Neural progenitor cell (in vitro differentiated cells): ENCODE results near the gene ADCY5. TPM values are rescaled to one million over a fixed set of nuclear protein-coding genes. Genes with fewer than 3 reads are reported as not detected.

ENCODE experiments used
- DNase-seq: peaks from one replicate; pipeline ENCODE4 v3.0.0-alpha.2; 2016; ENCODE audit warnings: low spot score
- H2AFZ ChIP-seq: fragments of 200-600 bp; sonication (generic); replicated peaks from 2 replicates; pipeline ENCODE4 v1.6.1; 2016; ENCODE audit warnings: antibody characterized with exemption
- H3F3A ChIP-seq: fragments of 200-600 bp; sonication (generic); 2 replicates; pipeline ENCODE4 v1.6.1; 2016; ENCODE audit warnings: antibody characterized with exemption, low read depth
- H3K27ac ChIP-seq: fragments of 200-600 bp; sonication (generic); 2 replicates; pipeline ENCODE4 v1.5.1; 2016; ENCODE audit warnings: mild to moderate bottlenecking
- H3K27me3 ChIP-seq: fragments of 200-600 bp; sonication (generic); 2 replicates; pipeline ENCODE4 v1.6.1; 2016; ENCODE audit warnings: mild to moderate bottlenecking, moderate library complexity
- H3K36me3 ChIP-seq: fragments of 200-600 bp; sonication (generic); 2 replicates; pipeline ENCODE4 v1.5.1; 2016
- H3K4me1 ChIP-seq: fragments of 200-600 bp; sonication (generic); 2 replicates; pipeline ENCODE4 v1.6.1; 2016; ENCODE audit warnings: mixed run types
- H3K4me2 ChIP-seq: fragments of 200-600 bp; sonication (generic); 2 replicates; pipeline ENCODE4 v1.6.1; 2016
- H3K4me3 ChIP-seq: fragments of 200-600 bp; sonication (generic); 2 replicates; pipeline ENCODE4 v1.5.1; 2016
- H3K79me2 ChIP-seq: fragments of 200-600 bp; sonication (generic); 2 replicates; pipeline ENCODE4 v1.6.1; 2016; ENCODE audit warnings: low read depth
- H3K9ac ChIP-seq: fragments of 200-600 bp; sonication (generic); 2 replicates; pipeline ENCODE4 v1.6.1; 2016
- H3K9me3 ChIP-seq: fragments of 200-600 bp; sonication (generic); 2 replicates; pipeline ENCODE4 v1.5.1; 2016; ENCODE audit warnings: low read depth
- H4K20me1 ChIP-seq: fragments of 200-600 bp; sonication (generic); 2 replicates; pipeline ENCODE4 v1.6.1; 2016; ENCODE audit warnings: low read depth
- H3K27ac Mint-ChIP-seq: 3 replicates; pipeline ENCODE4 v1.8.0; 2021; ENCODE audit warnings: mixed read lengths
- H3K27me3 Mint-ChIP-seq: 2 replicates; pipeline ENCODE4 v1.8.0; 2022; ENCODE audit warnings: low read depth, mild to moderate bottlenecking, inconsistent platforms, moderate library complexity, mixed read lengths; ENCODE audit not compliant: insufficient read depth
- H3K36me3 Mint-ChIP-seq: 3 replicates; pipeline ENCODE4 v1.8.0; 2021; ENCODE audit warnings: mixed read lengths
- H3K4me1 Mint-ChIP-seq: 3 replicates; pipeline ENCODE4 v1.8.0; 2021; ENCODE audit warnings: mixed read lengths
- H3K4me3 Mint-ChIP-seq: 3 replicates; pipeline ENCODE4 v1.8.0; 2021; ENCODE audit warnings: mild to moderate bottlenecking, moderate library complexity, mixed read lengths
- H3K9me3 Mint-ChIP-seq: 3 replicates; pipeline ENCODE4 v1.8.0; 2020; ENCODE audit warnings: mixed read lengths
- CTCF ChIP-seq: fragments of 200-600 bp; sonication (generic); IDR thresholded peaks from 2 replicates; pipeline ENCODE4 v1.5.1; 2017; ENCODE audit warnings: antibody characterized with exemption, mild to moderate bottlenecking
- EZH2 ChIP-seq: fragments of 200-600 bp; sonication (generic); IDR thresholded peaks from 2 replicates; pipeline ENCODE4 v1.6.1; 2017; ENCODE audit warnings: antibody characterized with exemption, mild to moderate bottlenecking, moderate library complexity
- EZH2phosphoT487 ChIP-seq: fragments of 200-600 bp; sonication (generic); IDR thresholded peaks from 2 replicates; pipeline ENCODE4 v1.6.1; 2017; ENCODE audit warnings: antibody characterized with exemption
- total RNA-seq: library from RNA; depleted of rRNA; stranded (reverse); fragments of >200 nt; gene quantifications from 2 replicates; pipeline ENCODE4 v1.2.3, GENCODE V29; 2015; ENCODE audit warnings: low replicate concordance

ADCY5 gene
- total RNA-seq, 1 donor from 2014 or later = 1.6 TPM

- no peak overlapping the region for H3K27ac Mint-ChIP-seq
- H3K36me3 Mint-ChIP-seq = no peaks in the 10 kb centered on the region
- no peaks in the 10 kb centered on the region for H3K36me3 ChIP-seq
- H3K4me2 ChIP-seq = no peak overlapping the region
- no peak for TF ChIP-seq EZH2phosphoT487
- TF ChIP-seq EZH2 = no peak
- no peak for TF ChIP-seq CTCF
- no peaks in the 10 kb centered on the region for H3F3A ChIP-seq
- H3K27me3 ChIP-seq = no peaks in the 10 kb centered on the region
- no peaks in the 10 kb centered on the region for H3K9me3 Mint-ChIP-seq
- H3K9ac ChIP-seq = no peak overlapping the region
- H3K27ac ChIP-seq = no peak overlapping the region
- H3K79me2 ChIP-seq = no peaks in the 10 kb centered on the region
- no peak overlapping the region for H3K4me3 ChIP-seq
- H2AFZ ChIP-seq = no peak overlapping the region
- DNase-seq = no peak
- H3K9me3 ChIP-seq = no peaks in the 10 kb centered on the region
- peaks cover 26% of the 10 kb centered on the region for H3K4me1 Mint-ChIP-seq
- no peak overlapping the region for H3K4me3 Mint-ChIP-seq
- H3K27me3 Mint-ChIP-seq = peaks cover 8% of the 10 kb centered on the region
- no peaks in the 10 kb centered on the region for H4K20me1 ChIP-seq
- no peaks in the 10 kb centered on the region for H3K4me1 ChIP-seq
Observed at GRCh38 chr3:123341871-123342630, 106.8 kb downstream of the ADCY5 start.

DNA sequence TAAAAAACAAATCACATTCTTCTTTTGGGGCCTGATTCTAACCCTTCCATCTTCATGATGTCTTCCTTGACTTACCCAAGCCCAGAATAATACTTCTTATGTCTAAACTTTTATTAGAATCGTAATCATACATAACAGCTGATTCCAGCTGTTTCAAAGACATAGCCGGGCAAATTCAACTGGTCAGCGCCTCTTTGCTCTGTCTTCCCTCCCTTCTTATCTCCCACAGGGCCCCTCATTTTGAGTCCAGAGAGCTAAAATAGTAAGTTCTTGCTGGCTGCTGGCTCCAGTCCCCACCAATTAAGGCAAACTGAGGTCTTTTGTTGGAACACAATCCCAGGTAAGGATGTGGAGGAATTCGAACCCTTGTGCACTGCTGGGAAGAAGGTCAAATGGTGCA, 108.6 kb downstream of the ADCY5 start:
- Histone ChIP-seq H3K9me3 (no peaks in the 10 kb centered on the region), H3K79me2 (no peaks in the 10 kb centered on the region), H3K27ac (no peak overlapping the region), H3K9ac (no peak overlapping the region), H3K4me1 (no peaks in the 10 kb centered on the region), H4K20me1 (no peaks in the 10 kb centered on the region), H3K36me3 (no peaks in the 10 kb centered on the region), H3F3A (no peaks in the 10 kb centered on the region), H3K27me3 (no peaks in the 10 kb centered on the region), H3K4me3 (no peak overlapping the region), H3K4me2 (no peak overlapping the region), H2AFZ (no peak overlapping the region)
- Mint-ChIP-seq H3K4me1 (peaks cover 17% of the 10 kb centered on the region), H3K36me3 (no peaks in the 10 kb centered on the region), H3K9me3 (no peaks in the 10 kb centered on the region), H3K27ac (no peak overlapping the region), H3K4me3 (no peak overlapping the region), H3K27me3 (peaks cover 2% of the 10 kb centered on the region)
- TF ChIP-seq EZH2phosphoT487 (no peak), CTCF (no peak), EZH2 (no peak)
- DNase-seq = no peak

GRCh38 chr3:123339302-123339701, 109.6 kb downstream of the ADCY5 start:
- Histone ChIP-seq H3K79me2 (no peaks in the 10 kb centered on the region), H3K4me3 (no peak overlapping the region), H3K4me2 (no peak overlapping the region), H3K27ac (no peak overlapping the region), H4K20me1 (no peaks in the 10 kb centered on the region), H3K27me3 (no peaks in the 10 kb centered on the region), H2AFZ (no peak overlapping the region), H3K36me3 (no peaks in the 10 kb centered on the region), H3K9me3 (no peaks in the 10 kb centered on the region), H3F3A (no peaks in the 10 kb centered on the region), H3K9ac (no peak overlapping the region), H3K4me1 (no peaks in the 10 kb centered on the region)
- no peak for DNase-seq
- H3K27ac Mint-ChIP-seq = no peak overlapping the region
- H3K4me1 Mint-ChIP-seq = peaks cover 7% of the 10 kb centered on the region
- peaks cover 2% of the 10 kb centered on the region for H3K9me3 Mint-ChIP-seq
- no peak overlapping the region for H3K4me3 Mint-ChIP-seq
- H3K36me3 Mint-ChIP-seq = no peaks in the 10 kb centered on the region
- peaks cover 2% of the 10 kb centered on the region for H3K27me3 Mint-ChIP-seq
- no peak for TF ChIP-seq EZH2phosphoT487
- no peak for TF ChIP-seq CTCF
- TF ChIP-seq EZH2 = no peak
